SH-SY5Y (cell line): Measurements from ENCODE around the gene MAP2K3.

Experiments
- GATA2 ChIP-seq: IDR thresholded peaks from 2 replicates; pipeline ENCODE4 v1.6.1; 2011; ENCODE audit warnings: mild to moderate bottlenecking, low read depth, low read length
- GATA3 ChIP-seq: IDR thresholded peaks from 2 replicates; pipeline ENCODE4 v1.6.1; 2011; ENCODE audit warnings: low read depth, mild to moderate bottlenecking, low read length, moderate library complexity

MAP2K3 gene

DNA sequence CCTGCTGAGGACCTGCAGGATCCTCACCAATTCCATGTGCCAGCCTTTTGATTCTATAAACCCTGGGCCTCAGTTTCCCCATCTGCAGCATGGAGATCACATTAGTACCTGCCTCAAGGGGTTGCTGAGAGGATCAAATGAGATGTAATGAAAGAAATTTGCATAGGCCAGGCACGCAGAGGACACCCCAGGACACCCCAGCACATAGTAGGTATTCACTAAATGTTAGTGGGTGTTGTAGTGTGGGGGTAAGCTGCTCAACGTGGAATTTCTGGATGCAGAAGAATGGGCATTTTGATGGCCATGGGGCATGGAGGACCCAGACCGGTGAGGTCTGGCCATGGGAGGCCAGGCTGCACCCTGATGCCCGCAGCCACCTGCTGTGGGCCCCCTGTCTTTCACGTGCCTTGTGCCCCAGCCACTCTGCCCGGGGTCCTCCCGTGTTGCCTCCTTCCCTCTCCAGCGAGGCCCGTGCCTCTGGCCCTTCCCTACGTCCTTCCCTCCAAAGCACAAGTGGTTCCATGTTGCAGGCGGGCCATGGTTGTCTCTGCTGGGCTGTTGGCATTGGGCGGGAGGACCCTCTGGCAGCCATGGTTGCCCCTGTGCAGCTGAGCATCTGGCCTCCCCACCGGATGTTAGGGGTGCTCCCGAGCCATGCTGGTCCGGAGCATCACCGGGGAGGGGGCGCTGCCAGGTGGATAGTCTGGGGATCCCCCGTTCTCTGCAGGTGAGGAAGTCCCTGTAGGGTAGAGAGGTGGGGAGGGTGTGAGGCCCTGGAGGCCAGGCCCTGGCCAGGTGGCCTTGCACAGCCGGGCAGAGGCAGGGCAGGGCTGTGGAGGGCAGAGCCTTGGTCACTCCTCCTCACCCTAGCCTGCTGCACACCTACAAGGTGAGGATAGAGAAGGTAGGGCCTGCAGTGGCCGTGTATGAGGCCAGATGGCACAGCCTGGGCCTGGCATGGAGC is 8.6 kb downstream of the MAP2K3 start:
- TF ChIP-seq GATA2 (no peak), GATA3 (no peak)

DNA sequence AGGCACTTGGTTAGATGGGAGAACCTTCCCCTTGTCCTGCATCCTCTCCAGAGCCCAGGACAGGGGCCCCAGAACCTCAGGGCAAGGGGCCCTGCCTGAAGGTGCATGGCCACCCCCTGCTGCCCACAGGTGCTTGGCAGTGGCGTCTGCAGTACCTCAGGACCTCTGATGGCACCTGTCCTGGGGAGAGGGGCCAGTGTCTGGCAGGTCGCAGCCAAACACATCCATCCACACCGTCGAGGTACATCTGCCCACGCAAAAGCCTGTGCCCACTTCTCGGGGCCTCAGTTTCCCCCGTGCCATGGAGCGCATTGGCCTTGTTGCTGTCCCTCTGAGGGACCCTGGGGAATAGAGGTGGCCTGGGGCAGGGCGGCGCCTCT is 9.3 kb downstream of the MAP2K3 start:
- no peak for TF ChIP-seq GATA2
- no peak for TF ChIP-seq GATA3

DNA sequence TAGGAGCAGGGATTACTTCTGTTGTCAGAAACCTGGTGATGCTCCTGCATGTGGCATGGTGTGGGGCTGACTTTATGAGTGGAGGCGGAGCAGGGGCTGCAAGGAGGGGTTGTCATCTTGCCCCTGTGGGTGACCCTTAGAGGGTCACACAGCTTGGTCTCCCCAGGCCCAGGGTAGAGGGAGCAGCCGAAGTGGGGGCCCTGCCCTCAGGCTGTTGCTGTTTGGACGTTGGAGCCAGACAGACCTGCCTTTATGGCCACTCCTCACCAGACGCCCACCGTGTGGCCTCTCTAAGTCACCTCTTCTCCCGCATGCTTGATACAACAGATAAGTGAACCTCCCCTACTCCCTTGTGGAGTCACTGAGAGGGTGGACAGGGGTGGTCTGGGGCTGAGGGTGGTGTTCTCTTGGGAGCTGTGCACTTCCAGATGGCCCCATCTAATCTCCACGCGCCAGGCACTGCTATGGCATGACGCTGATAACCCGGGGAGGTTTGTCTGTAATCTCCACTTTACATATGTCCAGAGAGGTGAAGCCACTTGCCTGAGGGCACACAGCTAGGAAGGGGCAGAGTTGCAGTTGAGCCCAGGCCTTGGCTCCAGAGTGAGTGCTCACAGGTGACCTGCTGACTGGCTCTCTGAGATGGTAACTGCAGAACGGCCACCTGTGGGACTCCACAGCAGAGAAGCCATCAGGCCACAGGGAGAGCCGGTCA is 10.0 kb downstream of the MAP2K3 start:
- TF ChIP-seq GATA2 (peak; percentile 89), GATA3 (no peak)

DNA sequence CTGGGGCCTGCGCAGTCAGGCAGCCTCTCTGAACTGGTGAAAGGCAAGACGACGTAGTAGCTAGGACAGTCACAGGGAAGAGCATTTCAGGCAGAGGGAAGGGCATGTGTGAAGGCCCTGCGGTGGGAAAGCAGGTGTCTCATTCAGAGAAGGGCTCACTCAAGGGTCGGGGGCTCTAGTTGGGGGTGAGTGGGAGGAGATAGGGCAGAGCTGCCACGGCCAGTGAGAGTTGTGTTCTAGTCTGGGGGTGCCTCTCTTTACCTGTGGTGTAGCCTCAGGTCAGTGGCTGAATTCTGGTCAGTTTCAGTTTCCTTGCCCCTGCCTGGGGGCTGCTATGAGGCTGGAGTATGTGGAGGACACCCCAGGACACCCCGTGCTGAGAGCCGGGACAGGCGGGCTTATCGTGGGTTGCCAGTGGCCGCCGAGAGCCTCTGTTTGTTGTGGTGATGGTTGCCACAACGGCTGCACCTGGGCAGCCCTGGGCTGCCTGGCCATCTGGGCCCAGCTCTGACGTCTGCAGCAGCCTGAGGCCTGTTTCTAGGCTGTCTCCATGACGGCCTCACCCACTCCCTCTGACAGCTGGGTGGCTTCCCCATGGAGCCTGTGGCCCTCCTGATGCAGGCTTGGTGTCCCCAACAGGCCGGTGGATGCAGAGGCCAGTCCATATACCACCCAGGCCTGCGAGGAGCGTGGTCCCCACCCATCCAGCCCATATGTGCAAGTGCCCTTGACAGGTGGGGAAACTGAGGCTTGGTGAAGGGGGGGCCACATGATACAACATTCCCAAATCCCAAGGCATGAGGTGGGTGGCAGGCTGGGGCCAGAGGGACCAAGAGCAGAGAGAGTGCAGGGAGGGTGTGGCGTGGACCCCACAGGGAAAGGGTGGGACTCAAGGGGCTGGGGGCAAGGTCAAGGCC is 10.8 kb downstream of the MAP2K3 start:
- no peak for TF ChIP-seq GATA3

DNA sequence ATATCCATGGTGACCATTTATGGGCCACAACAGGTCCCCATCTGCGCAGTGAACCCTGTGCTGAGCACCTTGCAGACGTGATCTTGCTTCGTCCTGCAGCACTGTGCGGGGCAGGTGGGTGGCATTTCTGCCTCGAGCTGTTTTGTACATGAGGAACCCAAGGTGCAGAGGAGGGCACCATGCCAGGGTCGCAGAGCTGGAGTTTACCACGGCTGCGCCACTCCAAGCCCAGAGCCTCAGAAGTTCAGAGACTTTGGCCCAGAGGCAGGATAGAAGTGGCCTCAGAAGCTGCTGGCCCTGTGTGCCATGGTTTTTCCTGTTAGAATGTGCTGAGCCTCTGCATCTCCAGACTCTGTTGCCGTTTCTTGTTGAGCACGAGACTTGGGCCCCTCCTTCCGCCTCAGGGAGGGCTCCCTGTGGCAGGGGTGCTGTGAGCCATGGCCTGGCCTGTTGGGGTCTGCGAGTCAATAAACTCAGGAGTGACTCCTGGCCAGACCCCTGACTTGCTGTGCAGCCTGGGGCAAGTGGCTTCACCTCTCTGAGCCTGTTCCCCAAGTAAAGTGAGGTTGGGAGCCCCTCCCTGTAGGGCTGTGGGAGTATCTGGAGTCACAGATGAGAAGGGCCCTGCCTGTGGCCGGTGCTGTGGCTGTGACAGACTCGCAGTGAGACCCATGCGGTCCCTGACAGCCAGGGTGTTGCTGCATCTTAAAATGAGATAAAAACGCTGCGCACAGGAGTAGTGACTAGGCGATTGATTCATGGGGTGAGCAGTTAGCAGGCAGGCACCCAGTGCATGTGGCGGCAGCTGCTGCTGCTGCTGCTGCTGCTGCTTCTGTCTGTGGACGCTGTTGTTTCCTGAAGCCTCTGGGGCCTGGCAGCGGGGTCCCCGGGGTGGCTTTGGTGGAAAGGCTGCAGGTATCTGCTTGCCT is 11.8 kb downstream of the MAP2K3 start:
- no peak for TF ChIP-seq GATA3
- no peak for TF ChIP-seq GATA2

DNA sequence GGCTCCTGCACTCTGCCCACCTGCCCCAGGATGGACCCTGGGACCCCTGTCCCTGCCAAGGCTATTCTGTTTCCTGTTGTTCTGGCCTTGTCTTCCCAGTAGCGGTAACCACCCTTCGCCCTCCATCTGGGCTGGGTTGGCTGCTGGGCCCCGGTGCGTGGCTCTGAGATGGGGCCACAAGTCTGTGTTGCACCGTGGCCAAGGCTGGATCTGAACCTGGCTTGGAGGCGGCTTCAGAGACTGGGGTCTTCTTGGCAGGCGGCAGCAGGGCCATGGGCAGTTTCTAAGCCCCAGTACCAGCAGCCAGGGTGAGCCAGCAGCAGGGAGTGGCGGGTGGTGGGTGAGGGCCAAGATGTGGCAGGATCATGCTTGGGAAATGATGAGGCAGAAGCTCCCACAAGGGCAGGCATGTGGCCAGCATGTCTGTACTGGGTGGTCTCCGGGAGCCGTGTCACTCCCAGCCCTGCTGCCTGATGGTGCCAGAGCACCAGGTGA is 12.6 kb downstream of the MAP2K3 start:
- TF ChIP-seq GATA3 (no peak), GATA2 (no peak)

DNA sequence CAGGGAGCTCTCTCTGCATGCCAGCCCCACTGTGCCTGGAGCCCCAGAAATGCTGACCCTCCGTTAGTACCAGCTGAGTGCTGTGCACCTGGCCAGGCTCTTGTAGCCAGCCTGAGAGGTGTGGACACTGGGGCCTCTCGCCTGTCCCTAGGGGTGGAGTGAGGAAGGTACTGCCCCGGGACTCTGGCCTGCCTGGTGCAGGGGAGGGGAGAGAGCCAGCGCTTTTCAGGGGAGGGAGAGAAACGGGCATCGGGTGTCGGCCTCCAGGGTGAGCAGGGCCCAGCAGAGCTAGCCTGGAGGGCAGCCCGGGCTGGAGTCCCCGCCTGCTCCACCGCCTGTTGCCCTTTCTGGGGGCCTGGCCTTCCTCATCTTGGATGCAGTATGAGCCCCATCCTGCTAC is 13.1 kb downstream of the MAP2K3 start:
- TF ChIP-seq GATA2 (no peak), GATA3 (no peak)

DNA sequence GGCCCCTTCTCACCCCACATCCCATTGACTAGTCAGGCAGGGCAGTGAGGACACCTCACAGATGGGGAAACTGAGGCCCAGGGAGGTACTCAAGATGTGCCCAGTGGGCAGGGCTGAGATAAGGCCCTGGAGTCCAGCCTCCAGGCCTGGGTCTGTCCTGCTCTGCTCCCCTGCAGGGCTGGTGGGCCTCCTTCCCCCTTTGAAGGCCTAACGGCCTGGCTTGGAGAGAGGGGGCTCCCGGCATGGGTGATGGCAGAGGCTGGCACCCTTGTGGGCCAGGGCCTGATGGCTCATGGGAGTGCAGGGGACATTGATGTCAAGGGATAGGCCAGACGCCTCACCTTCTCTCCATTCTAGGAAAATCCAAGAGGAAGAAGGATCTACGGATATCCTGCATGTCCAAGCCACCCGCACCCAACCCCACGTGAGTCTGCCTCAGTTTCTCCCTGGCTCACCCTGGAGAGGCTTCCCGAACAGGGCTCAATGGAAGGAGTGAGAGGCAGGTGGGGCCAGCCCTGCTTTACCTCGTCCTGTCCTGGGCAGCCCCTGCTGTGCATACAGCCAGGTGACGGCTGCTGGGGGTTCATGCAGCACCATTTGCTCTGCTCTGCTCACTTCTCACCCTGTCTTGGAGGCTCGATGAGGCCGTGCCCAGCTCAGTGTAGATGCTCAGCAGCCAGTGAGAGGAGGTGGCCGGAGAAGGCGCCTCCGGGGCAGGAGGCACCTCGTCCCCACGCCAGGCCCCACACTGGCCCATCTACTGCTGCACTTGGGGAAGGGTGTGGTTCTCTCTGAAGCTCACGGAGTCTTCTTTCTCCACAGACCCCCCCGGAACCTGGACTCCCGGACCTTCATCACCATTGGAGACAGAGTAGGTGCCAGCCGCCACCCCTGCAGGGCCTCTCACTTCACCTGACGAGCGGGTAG is 13.8 kb downstream of the MAP2K3 start:
- TF ChIP-seq GATA3, result no peak
- TF ChIP-seq GATA2, result no peak

DNA sequence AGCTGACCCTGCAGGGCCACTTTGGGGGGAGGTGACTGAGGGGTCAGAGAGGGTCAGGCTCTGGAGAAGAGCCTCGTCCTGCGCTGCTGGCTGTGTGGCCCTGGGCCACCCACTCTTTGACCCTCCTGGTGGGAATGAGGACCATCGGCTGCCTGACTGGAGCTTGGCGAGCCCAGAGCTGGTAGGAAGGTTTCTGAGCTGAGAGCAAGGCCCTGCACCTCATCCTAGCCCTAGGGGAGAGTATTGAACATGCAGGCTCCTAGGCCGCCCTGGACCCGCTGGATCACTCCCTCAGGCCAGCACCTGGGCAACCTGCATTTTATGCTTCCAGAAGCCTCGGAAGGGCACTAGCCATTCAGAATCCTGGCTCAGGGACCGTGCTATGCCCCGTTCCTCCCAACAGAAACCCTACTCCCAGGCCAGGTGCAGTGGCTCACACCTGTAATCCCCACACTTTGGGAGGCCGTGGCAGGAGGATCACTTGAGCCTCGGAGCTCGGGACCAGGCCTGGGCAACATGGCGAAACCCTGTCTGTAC is 14.5 kb downstream of the MAP2K3 start:
- no peak for TF ChIP-seq GATA2
- no peak for TF ChIP-seq GATA3

DNA sequence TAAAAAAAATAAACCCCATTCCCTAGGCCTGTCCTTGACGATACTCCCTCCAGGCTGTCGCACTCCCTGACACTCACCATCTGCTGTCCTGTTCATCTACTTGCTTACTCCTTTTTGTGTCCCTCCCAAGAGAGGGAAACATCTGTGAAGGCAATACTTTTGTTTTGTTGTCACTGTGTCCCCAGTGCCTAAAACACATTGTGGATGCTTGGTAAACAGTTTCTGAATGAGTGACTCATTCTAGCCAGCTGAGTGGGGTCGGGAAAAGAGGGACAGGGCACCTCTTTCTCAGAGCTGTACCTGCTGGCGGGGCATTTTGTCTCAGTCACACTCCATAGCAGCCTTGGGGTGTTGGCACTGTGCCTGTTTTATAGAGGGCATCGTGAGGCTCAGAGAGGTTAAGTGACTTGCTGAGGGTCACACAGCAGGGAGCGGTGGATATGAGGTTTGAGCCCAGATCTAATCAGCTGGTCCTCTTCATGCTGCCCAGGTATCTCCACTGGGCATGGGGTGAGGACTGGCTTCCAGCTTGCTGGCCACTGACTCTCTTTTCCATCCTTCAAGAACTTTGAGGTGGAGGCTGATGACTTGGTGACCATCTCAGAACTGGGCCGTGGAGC is 15.6 kb downstream of the MAP2K3 start:
- TF ChIP-seq GATA2, result no peak
- TF ChIP-seq GATA3, result no peak
